GDM1 (cell line): ENCODE results near the gene PRSS57.

Source experiments
- DNase-seq: peaks from one replicate; lab custom pipeline; 2025; lab: John Stamatoyannopoulos, UW

PRSS57 gene

GRCh38 chr19:638906-639252 is 56.4 kb downstream of the PRSS57 start:
- DNase-seq, result no peak
